Gastroesophageal sphincter (tissue), 3 donors: ENCODE results near the gene S100B.

Experiments used
- POLR2A ChIP-seq, 2 donors: fragments of 450-650 bp; IDR thresholded peaks; one replicate each; pipeline ENCODE4 v1.6.1; 2017; ENCODE audit warnings: antibody characterized with exemption in 2 of 2, mild to moderate bottlenecking in 2 of 2, moderate library complexity in 1 of 2
- TF ChIP-seq, protein P1 (sequence below), 4 experiments: fragments of 200-600 bp in 2 of 4; fragments of 450-650 bp in 2 of 4; sonication (generic) in 1 of 4; IDR thresholded peaks; one replicate each; pipeline ENCODE4 v1.5.1; 2017 to 2019; ENCODE audit warnings: antibody characterized with exemption in 4 of 4, mild to moderate bottlenecking in 2 of 4, moderate library complexity in 2 of 4

DNA sequence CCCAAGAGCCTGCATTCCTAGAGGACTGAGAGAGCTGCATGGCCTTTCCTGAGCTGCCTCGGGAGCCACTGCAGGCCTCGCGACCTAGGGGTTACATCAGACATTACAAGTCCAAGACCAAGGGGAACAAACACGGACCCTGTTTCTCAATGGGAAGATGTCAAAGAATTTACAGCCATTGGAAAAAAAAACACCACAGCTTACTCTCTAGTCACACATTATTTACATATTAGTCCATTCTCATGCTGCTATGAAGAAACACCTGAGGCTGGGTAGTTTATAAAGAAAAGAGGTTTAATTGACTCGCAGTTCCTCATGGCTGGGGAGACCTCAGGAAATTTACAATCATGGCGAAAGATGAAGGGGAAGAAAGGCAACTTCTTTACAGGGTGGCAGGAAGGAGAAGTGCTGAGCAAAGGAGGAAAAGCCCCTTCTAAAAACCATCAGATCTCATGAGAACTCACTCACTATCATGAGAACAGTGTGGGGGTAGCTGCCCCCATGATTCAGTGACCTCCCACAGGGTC, 22.2 kb upstream of the S100B start:
- TF ChIP-seq, protein P1, sequence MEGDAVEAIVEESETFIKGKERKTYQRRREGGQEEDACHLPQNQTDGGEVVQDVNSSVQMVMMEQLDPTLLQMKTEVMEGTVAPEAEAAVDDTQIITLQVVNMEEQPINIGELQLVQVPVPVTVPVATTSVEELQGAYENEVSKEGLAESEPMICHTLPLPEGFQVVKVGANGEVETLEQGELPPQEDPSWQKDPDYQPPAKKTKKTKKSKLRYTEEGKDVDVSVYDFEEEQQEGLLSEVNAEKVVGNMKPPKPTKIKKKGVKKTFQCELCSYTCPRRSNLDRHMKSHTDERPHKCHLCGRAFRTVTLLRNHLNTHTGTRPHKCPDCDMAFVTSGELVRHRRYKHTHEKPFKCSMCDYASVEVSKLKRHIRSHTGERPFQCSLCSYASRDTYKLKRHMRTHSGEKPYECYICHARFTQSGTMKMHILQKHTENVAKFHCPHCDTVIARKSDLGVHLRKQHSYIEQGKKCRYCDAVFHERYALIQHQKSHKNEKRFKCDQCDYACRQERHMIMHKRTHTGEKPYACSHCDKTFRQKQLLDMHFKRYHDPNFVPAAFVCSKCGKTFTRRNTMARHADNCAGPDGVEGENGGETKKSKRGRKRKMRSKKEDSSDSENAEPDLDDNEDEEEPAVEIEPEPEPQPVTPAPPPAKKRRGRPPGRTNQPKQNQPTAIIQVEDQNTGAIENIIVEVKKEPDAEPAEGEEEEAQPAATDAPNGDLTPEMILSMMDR (IDR thresholded peaks at IDR 0.05) = no peak
- no peak for TF ChIP-seq POLR2A (IDR thresholded peaks at IDR 0.05)
